DND-41 (cell line): ENCODE measurements around the gene SPRY4.

Source experiments
- ATAC-seq: fragments of 200-7000 bp; cut with Tn5 transposase; 3 replicates; pipeline ENCODE4 v1.9.1; 2021; ENCODE audit warnings: low read depth; ENCODE audit not compliant: insufficient read depth
- DNase-seq: peaks from one replicate; pipeline ENCODE4 v3.0.0-alpha.2; 2020
- H2AFZ ChIP-seq: 2 replicates; pipeline ENCODE4 v1.6.0; 2012; ENCODE audit warnings: low read depth, low read length
- H3K27ac ChIP-seq: 2 replicates; pipeline ENCODE4 v1.5.1; 2012; ENCODE audit warnings: low read length, inconsistent platforms
- H3K27me3 ChIP-seq: fragments of 200-600 bp; sonication (generic); 2 replicates; pipeline ENCODE4 v1.6.0; 2012; ENCODE audit warnings: low read length, mild to moderate bottlenecking, inconsistent platforms; ENCODE audit not compliant: insufficient read depth, poor library complexity
- H3K36me3 ChIP-seq: 2 replicates; pipeline ENCODE4 v1.5.1; 2012; ENCODE audit warnings: low read length, inconsistent platforms; ENCODE audit not compliant: insufficient read depth
- H3K4me1 ChIP-seq: 2 replicates; pipeline ENCODE4 v1.5.1; 2012; ENCODE audit warnings: mild to moderate bottlenecking, low read length; ENCODE audit not compliant: insufficient read depth
- H3K4me2 ChIP-seq: 2 replicates; pipeline ENCODE4 v1.6.0; 2012; ENCODE audit warnings: mild to moderate bottlenecking, moderate library complexity, low read length, inconsistent platforms; ENCODE audit not compliant: insufficient read depth
- H3K4me3 ChIP-seq, 2 experiments: fragments of 200-600 bp in 1 of 2; shearing (Covaris generic) in 1 of 2; 2 replicates each; pipeline ENCODE4 v1.5.1; 2012 to 2016; ENCODE audit warnings: inconsistent platforms in 2 of 2, low read length in 2 of 2, mild to moderate bottlenecking in 2 of 2, low read depth in 1 of 2, moderate library complexity in 1 of 2
- H3K79me2 ChIP-seq: 2 replicates; pipeline ENCODE4 v1.6.0; 2012; ENCODE audit warnings: low read length, inconsistent platforms; ENCODE audit not compliant: insufficient read depth
- H3K9ac ChIP-seq: 2 replicates; pipeline ENCODE4 v1.6.0; 2012; ENCODE audit warnings: low read depth, mild to moderate bottlenecking, inconsistent platforms, low read length, moderate library complexity
- H3K9me3 ChIP-seq: 2 replicates; pipeline ENCODE4 v1.5.1; 2012; ENCODE audit warnings: low read length, moderate library complexity, mild to moderate bottlenecking, inconsistent platforms; ENCODE audit not compliant: insufficient read depth, severe bottlenecking
- H4K20me1 ChIP-seq: 2 replicates; pipeline ENCODE4 v1.6.0; 2012; ENCODE audit warnings: low read length; ENCODE audit not compliant: insufficient read depth
- CTCF ChIP-seq: IDR thresholded peaks from 2 replicates; pipeline ENCODE4 v1.5.1; 2012; ENCODE audit warnings: borderline replicate concordance, low read length, moderate library complexity, mild to moderate bottlenecking; ENCODE audit not compliant: poor library complexity, severe bottlenecking; ENCODE audit errors: extremely low read depth
- EZH2 ChIP-seq: IDR thresholded peaks from 3 replicates; pipeline ENCODE4 v1.6.1; 2012; ENCODE audit warnings: borderline replicate concordance, low read depth, mild to moderate bottlenecking, moderate library complexity, low read length, inconsistent platforms; ENCODE audit not compliant: severe bottlenecking

SPRY4 gene

GRCh38 chr5:142320851-142321560 lies 3.8 kb downstream of the SPRY4 start:
- no peak overlapping the region for H3K4me3 ChIP-seq
- DNase-seq: peak; percentile 78
- H3K27ac ChIP-seq: peak overlapping the region; percentile 73
- peaks cover 44% of the 10 kb centered on the region for H3K4me1 ChIP-seq
- H3K9ac ChIP-seq: no peak overlapping the region
- H3K36me3 ChIP-seq: no peaks in the 10 kb centered on the region
- H2AFZ ChIP-seq: no peak overlapping the region
- no peaks in the 10 kb centered on the region for H3K27me3 ChIP-seq
- TF ChIP-seq CTCF (no peak), EZH2 (no peak)
- H4K20me1 ChIP-seq: 0 out of 2 replicates have a peak, but pooled peaks cover 2% of the 10 kb centered on the region
- H3K79me2 ChIP-seq: no peaks in the 10 kb centered on the region
- peak; percentile 85 for ATAC-seq
- no peak overlapping the region for H3K4me2 ChIP-seq
- H3K9me3 ChIP-seq: no peaks in the 10 kb centered on the region

GRCh38 chr5:142320430-142320738 lies 4.4 kb downstream of the SPRY4 start:
- no peak overlapping the region for H2AFZ ChIP-seq
- no peak for ATAC-seq
- peaks cover 50% of the 10 kb centered on the region for H3K4me1 ChIP-seq
- no peak overlapping the region for H3K4me3 ChIP-seq
- no peak for TF ChIP-seq EZH2
- no peak for TF ChIP-seq CTCF
- no peaks in the 10 kb centered on the region for H3K79me2 ChIP-seq
- H4K20me1 ChIP-seq: 0 out of 2 replicates have a peak, but pooled peaks cover 2% of the 10 kb centered on the region
- no peaks in the 10 kb centered on the region for H3K27me3 ChIP-seq
- no peaks in the 10 kb centered on the region for H3K9me3 ChIP-seq
- DNase-seq: no peak
- H3K36me3 ChIP-seq: no peaks in the 10 kb centered on the region
- H3K4me2 ChIP-seq: peak overlapping the region; percentile 38
- peak overlapping the region; percentile 73 for H3K27ac ChIP-seq
- H3K9ac ChIP-seq: peak overlapping the region; percentile 32

- peak overlapping the region; percentile 32 for H3K9ac ChIP-seq
- no peaks in the 10 kb centered on the region for H3K36me3 ChIP-seq
- H3K4me3 ChIP-seq: no peak overlapping the region
- H2AFZ ChIP-seq: no peak overlapping the region
- H3K79me2 ChIP-seq: no peaks in the 10 kb centered on the region
- TF ChIP-seq CTCF (no peak), EZH2 (no peak)
- DNase-seq (peak; percentile 59), ATAC-seq (peak; percentile 66)
- 0 out of 2 replicates have a peak, but pooled peaks cover 2% of the 10 kb centered on the region for H4K20me1 ChIP-seq
- H3K27me3 ChIP-seq: no peaks in the 10 kb centered on the region
- H3K27ac ChIP-seq: peak overlapping the region; percentile 73
- H3K4me1 ChIP-seq: peaks cover 51% of the 10 kb centered on the region
- no peaks in the 10 kb centered on the region for H3K9me3 ChIP-seq
- H3K4me2 ChIP-seq: peak overlapping the region; percentile 38
Measured at GRCh38 chr5:142319560-142320429, 5.0 kb downstream of the SPRY4 start.
